Subcutaneous adipose tissue (tissue), 4 donors: ENCODE data around the gene R3HDM1. TPM values are rescaled to one million over a fixed set of nuclear protein-coding genes. Genes with fewer than 3 reads are reported as not detected.

Experiments
- total RNA-seq, 4 donors: library from RNA; depleted of rRNA; stranded (reverse); fragments of >200 nt; gene quantifications; one replicate each; pipeline ENCODE4 v1.1.0, GENCODE V29; 2016
- TF ChIP-seq, protein P1 (sequence below): fragments of 450-650 bp; IDR thresholded peaks from one replicate; pipeline ENCODE4 v1.5.1; 2016; ENCODE audit warnings: low read depth, mild to moderate bottlenecking, control low read depth, antibody characterized with exemption, moderate library complexity

Gene R3HDM1
- 10 to 100 TPM; 12.3 to 23.0 (median 18.1) TPM for total RNA-seq

DNA sequence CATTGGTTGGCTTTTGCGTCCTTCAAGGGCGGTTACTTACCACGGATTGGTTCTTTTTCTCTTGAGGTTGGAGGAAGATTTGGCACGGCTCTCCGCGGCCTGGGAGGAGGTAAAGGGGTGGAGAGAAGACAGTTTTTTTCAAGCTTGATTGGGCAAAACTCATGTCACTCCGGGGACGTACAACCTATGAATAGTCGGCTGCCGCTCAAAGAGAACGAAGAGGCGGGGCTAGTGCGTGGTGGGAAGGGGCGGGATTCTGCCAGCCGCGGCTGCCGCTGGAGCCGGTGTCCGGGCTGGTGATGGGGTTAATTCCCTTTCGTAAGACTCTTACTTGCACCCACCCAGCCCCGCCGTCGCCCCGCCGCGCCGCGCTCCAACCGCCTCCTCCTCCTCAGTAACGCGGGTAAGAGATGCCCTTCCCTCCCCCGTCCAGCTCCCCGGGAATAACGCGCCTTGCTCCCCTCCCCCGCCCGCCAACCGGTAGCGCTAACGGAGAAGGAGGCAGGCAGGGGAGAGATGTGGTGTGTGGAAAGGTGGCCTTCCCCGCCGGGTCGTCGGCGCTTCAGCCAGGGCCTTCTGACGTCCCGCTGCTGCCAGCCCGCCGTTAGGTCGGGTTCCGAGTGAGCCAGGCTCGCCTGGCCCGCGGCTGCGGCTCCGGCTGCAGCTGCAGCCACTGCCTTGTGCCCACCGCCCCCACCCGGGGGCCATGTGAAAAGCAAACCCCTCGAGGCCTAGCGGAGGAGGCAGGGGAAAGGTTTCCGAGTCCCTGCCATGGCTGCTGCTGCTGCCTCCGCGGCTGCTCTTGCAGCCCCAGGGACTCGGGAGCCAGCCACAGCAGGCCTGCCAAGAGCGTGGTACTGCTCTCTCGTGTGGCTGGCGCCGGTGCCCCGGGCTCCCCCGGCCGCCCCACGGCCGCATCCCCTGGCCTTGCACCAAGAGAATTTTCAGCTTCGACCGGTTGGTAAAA, at the start of gene R3HDM1:
R3HDM1 (plus strand) TSS at position 254 of the 967 bp plus-strand sequence. CDS start 73,362 bp downstream, outside the sequence.
- TF ChIP-seq, protein P1, sequence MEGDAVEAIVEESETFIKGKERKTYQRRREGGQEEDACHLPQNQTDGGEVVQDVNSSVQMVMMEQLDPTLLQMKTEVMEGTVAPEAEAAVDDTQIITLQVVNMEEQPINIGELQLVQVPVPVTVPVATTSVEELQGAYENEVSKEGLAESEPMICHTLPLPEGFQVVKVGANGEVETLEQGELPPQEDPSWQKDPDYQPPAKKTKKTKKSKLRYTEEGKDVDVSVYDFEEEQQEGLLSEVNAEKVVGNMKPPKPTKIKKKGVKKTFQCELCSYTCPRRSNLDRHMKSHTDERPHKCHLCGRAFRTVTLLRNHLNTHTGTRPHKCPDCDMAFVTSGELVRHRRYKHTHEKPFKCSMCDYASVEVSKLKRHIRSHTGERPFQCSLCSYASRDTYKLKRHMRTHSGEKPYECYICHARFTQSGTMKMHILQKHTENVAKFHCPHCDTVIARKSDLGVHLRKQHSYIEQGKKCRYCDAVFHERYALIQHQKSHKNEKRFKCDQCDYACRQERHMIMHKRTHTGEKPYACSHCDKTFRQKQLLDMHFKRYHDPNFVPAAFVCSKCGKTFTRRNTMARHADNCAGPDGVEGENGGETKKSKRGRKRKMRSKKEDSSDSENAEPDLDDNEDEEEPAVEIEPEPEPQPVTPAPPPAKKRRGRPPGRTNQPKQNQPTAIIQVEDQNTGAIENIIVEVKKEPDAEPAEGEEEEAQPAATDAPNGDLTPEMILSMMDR = no peak

DNA sequence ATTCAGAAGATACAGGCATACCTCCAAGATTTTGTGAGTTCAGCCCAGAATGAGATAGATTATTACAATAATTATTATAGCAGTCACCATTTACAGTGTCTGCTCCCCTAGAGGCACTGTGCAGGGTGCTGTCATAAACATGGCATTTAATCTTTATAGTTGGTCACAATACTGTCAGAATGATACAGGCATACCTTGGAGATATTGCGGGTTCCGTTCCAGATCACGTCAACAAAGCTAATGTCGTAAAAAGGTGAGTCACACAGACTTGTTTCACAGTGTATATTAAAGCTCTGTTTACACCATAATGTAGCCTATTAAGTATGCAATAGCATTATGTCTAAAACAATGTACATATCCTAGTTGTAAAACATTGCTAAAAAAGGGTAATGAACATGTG, 45.8 kb upstream of the R3HDM1 start:
- TF ChIP-seq, protein P1 = no peak

DNA sequence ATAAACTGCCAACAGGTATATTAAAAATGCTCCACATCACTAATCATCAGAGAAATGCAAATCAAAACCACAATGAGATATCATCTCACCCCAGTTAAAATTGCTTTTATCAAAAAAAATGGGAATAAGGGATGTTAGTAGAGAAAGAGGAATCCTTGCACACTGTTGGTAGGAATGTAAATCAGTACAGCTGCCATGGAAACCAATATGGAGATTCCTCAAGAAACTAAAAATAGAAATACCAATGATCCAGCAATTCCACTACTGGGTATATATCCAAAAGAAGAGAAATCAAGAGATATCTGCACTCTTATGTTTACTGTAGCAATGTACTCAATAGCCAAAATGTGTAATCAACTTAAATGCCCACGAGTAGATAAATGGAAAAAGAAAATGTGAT, 40.9 kb upstream of the R3HDM1 start:
- TF ChIP-seq, protein P1 = no peak

DNA sequence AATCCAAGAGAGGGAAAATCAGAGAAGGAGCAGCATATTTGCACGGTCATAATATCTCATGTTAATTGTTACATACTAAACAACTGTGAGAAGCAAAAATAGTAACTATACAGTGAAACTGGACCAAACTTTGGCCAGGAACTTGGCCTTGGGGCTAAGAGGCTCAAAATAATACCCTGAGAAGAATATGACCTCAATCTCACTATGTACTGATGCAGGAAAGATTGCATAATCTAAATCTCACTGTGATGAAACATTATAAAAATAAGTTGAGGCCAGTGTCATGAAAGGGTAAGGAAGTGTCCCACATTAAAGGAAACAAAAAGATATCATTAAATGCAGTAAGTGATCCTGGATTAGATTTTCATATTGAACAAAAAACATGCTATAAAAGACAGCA, 36.8 kb upstream of the R3HDM1 start:
- TF ChIP-seq, protein P1 = no peak

DNA sequence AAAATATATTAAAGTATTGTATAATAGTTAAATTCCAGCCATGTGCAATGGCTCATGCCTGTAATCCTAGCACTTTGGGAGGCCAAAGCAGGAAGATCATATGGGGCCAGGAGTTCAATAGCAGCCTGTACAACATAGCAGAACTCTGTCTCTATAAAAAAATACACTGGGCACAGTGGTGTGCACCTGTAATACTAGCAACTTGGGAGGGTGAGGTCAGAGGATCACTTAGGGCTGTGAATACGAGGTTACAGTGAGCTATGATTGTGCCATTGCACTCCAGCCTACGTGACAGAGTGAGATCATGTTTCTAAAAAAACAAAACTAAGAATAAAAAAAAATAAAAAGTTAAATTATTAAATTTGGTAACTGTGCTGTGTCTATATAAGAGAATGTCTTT, 36.4 kb upstream of the R3HDM1 start:
- TF ChIP-seq, protein P1 = no peak

DNA sequence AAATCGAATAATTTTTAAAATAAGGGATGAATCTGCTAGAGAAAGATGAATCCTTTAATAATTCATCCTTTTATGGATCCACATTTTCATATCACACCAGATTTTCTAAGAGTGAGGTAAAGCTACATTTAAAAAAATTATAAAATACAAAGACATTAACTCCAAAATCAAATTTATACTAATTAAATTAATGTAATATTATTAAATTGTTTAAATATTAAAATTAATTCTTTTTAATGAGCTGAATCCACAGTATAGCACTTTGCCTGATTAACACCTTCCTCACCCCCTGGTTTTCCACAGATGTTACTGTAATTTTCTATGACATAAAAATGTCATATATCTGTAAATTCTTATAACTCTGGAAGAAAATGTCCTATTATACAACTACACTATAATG, 26.5 kb upstream of the R3HDM1 start:
- TF ChIP-seq, protein P1 = no peak

DNA sequence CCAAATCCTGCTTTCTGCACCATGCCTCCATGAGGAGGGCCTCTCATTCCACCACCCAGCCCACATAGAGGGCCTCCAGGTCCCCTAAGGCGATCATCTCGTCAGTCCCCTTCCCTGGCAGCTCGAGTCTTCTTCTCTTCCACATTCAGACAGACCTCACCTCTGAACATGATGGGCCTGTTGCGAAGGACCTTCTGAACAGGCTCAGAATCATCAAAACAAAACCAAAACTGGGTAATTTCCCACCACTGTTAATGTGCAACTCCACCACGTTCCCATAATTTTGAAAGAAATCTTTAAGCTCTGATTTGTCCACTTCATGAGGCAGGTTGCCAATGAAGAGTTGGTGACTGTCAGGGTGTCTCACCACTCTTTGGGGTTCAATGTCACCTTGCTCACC, 20.7 kb upstream of the R3HDM1 start:
- TF ChIP-seq, protein P1 = no peak
